Germinal center (tissue), 1 donor: ENCODE data around the gene TRIM41.

Source experiments
- DNase-seq: peaks from one replicate; pipeline ENCODE4 v3.0.0; 2012; ENCODE audit warnings: mixed read lengths, low spot score

The TRIM41 gene

GRCh38 chr5:181233088-181233800 is 10.2 kb downstream of the TRIM41 start:
- no peak for DNase-seq

GRCh38 chr5:181233801-181234454 is 10.8 kb downstream of the TRIM41 start:
- no peak for DNase-seq

- no peak for DNase-seq
Observed at GRCh38 chr5:181234455-181235306, 11.6 kb downstream of the TRIM41 start.

GRCh38 chr5:181235323-181235688 is 12.2 kb downstream of the TRIM41 start:
- DNase-seq, result no peak

GRCh38 chr5:181235689-181236366 is 12.7 kb downstream of the TRIM41 start:
- DNase-seq, result no peak

GRCh38 chr5:181236471-181236870 is 13.4 kb downstream of the TRIM41 start:
- DNase-seq, result no peak

GRCh38 chr5:181236954-181237641 is 14.0 kb downstream of the TRIM41 start:
- DNase-seq, result no peak

GRCh38 chr5:181237729-181238385 is 14.8 kb downstream of the TRIM41 start:
- no peak for DNase-seq

GRCh38 chr5:181239062-181239663 is 16.1 kb downstream of the TRIM41 start:
- no peak for DNase-seq

- DNase-seq, result no peak
Observed at GRCh38 chr5:181241393-181241975, 18.4 kb downstream of the TRIM41 start.

GRCh38 chr5:181242031-181242451 is 19.0 kb downstream of the TRIM41 start:
- no peak for DNase-seq

GRCh38 chr5:181243018-181243563 is 20.0 kb downstream of the TRIM41 start:
- DNase-seq, result no peak

- peak; percentile 90 for DNase-seq
Observed at GRCh38 chr5:181243564-181244343, 20.7 kb downstream of the TRIM41 start, which contains the start of gene RACK1. RACK1 (minus strand) TSS chr5:181243906; CDS start chr5:181243800, 106 bp downstream.

GRCh38 chr5:181245427-181246275 is 22.6 kb downstream of the TRIM41 start:
- no peak for DNase-seq

- DNase-seq, result peak; percentile 82
Observed at GRCh38 chr5:181246276-181247049, 23.4 kb downstream of the TRIM41 start.

- DNase-seq, result no peak
Observed at GRCh38 chr5:181248277-181248676, 25.2 kb downstream of the TRIM41 start.

- DNase-seq, result no peak
Observed at GRCh38 chr5:181255276-181255675, 32.2 kb downstream of the TRIM41 start.
